Keratinocyte (primary cell): ENCODE results near the gene FGF12. TPM values are rescaled to one million over a fixed set of nuclear protein-coding genes. Genes with fewer than 3 reads are reported as not detected.

Experiments
- DNase-seq: peaks from one replicate; pipeline ENCODE4 v3.0.0-alpha.2; 2011; ENCODE audit warnings: low read depth, missing footprints, low spot score
- FAIRE-seq: peaks from 2 replicates; lab custom pipeline; 2011; peaks lifted over from hg19 to GRCh38; lab: Jason Lieb, UNC
- H2AFZ ChIP-seq: 2 replicates; pipeline ENCODE4 v1.6.0; 2012; ENCODE audit warnings: low read length, control low read depth, inconsistent platforms; ENCODE audit not compliant: control insufficient read depth
- H3K27ac ChIP-seq: 2 replicates; pipeline ENCODE4 v1.5.1; 2011; ENCODE audit warnings: low read length; ENCODE audit not compliant: control insufficient read depth, insufficient read depth
- H3K27me3 ChIP-seq: 3 replicates; pipeline ENCODE4 v1.6.0; 2011; ENCODE audit warnings: low read length; ENCODE audit not compliant: control insufficient read depth, insufficient read depth; ENCODE audit errors: extremely low read depth
- H3K36me3 ChIP-seq, 2 experiments: 2 replicates in 1 of 2; 3 replicates in 1 of 2; pipeline ENCODE4 v1.5.1; 2011; ENCODE audit warnings: low read length in 2 of 2, mild to moderate bottlenecking in 1 of 2; ENCODE audit not compliant: control insufficient read depth in 2 of 2, insufficient read depth in 2 of 2; ENCODE audit errors: extremely low read depth in 1 of 2
- H3K4me1 ChIP-seq: 3 replicates; pipeline ENCODE4 v1.5.1; 2011; ENCODE audit warnings: low read length; ENCODE audit not compliant: control insufficient read depth, insufficient read depth; ENCODE audit errors: extremely low read depth
- H3K4me2 ChIP-seq: 3 replicates; pipeline ENCODE4 v1.6.0; 2011; ENCODE audit warnings: low read depth, low read length; ENCODE audit not compliant: control insufficient read depth, insufficient read depth; ENCODE audit errors: extremely low read depth
- H3K4me3 ChIP-seq, 3 experiments: fragments of 200-600 bp in 1 of 3; sonication (generic) in 1 of 3; 2 replicates in 2 of 3; 3 replicates in 1 of 3; pipeline ENCODE4 v1.5.1; 2011 to 2016; ENCODE audit warnings: low read length in 3 of 3, mild to moderate bottlenecking in 3 of 3, control low read depth in 2 of 3, inconsistent platforms in 1 of 3, low read depth in 1 of 3, mixed read lengths in 1 of 3, mixed run types in 1 of 3, moderate library complexity in 1 of 3; ENCODE audit not compliant: control insufficient read depth in 2 of 3, insufficient read depth in 2 of 3; ENCODE audit errors: extremely low read depth in 1 of 3
- H3K79me2 ChIP-seq: 2 replicates; pipeline ENCODE4 v1.6.0; 2012; ENCODE audit warnings: low read length; ENCODE audit not compliant: control insufficient read depth, insufficient read depth
- H3K9ac ChIP-seq: 3 replicates; pipeline ENCODE4 v1.6.0; 2011; ENCODE audit warnings: low read length; ENCODE audit not compliant: control insufficient read depth, insufficient read depth; ENCODE audit errors: extremely low read depth
- H3K9me1 ChIP-seq: 3 replicates; pipeline ENCODE4 v1.6.0; 2011; ENCODE audit warnings: low read length; ENCODE audit not compliant: control insufficient read depth, insufficient read depth; ENCODE audit errors: extremely low read depth
- H3K9me3 ChIP-seq: 2 replicates; pipeline ENCODE4 v1.5.1; 2012; ENCODE audit warnings: low read depth, low read length; ENCODE audit not compliant: control insufficient read depth
- H4K20me1 ChIP-seq: 3 replicates; pipeline ENCODE4 v1.6.0; 2011; ENCODE audit warnings: low read length; ENCODE audit not compliant: control insufficient read depth, insufficient read depth; ENCODE audit errors: extremely low read depth
- EZH2 ChIP-seq: IDR thresholded peaks from one replicate; pipeline ENCODE4 v1.6.1; 2012; ENCODE audit warnings: inconsistent platforms, mild to moderate bottlenecking, low read length, moderate library complexity
- dilution Hi-C: fragments of 300-500 bp; cut with MboI; formaldehyde crosslinking; loops from one replicate; pipeline ENCODE4 v1.7.0; 2020; ENCODE audit warnings: low sequenced_read_pairs; ENCODE audit not compliant: extremely low pct_ligation_motif_present
- polyA plus RNA-seq, 5 experiments: library from polyadenylated mRNA; depleted of rRNA in 3 of 5; stranded (reverse) in 3 of 5; stranded (forward) in 1 of 5; unstranded in 1 of 5; fragments of >200 nt; gene quantifications; 1 replicate in 1 of 5; 2 replicates in 3 of 5; 3 replicates in 1 of 5; pipeline versions ENCODE4 v1.2.1 to v1.2.3, GENCODE V29; 2011 to 2012; ENCODE audit warnings: missing spikeins in 2 of 5, low read depth in 1 of 5, low replicate concordance in 1 of 5
- TF ChIP-seq, protein P1 (sequence below), 3 experiments: IDR thresholded peaks in 1 of 3; conservative IDR thresholded peaks in 1 of 3; optimal IDR thresholded peaks in 1 of 3; 2 replicates in 2 of 3; 3 replicates in 1 of 3; pipeline versions ENCODE3 to v1.5.1; 2011; ENCODE audit warnings: low read length in 3 of 3, mild to moderate bottlenecking in 3 of 3, moderate library complexity in 2 of 3, control low read depth in 1 of 3, inconsistent platforms in 1 of 3; ENCODE audit not compliant: insufficient read depth in 2 of 3; ENCODE audit errors: extremely low read depth in 1 of 3

The FGF12 gene
- polyA plus RNA-seq, 1 donor (not counting 4 experiments of a cell fraction or from before 2014, with no cell fraction given), result 4.1 TPM

GRCh38 chr3:192578729-192579128 is 148.6 kb downstream of the FGF12 start:
- H3K4me2 ChIP-seq, result no peak overlapping the region
- dilution Hi-C loops, result no loop called here

DNA sequence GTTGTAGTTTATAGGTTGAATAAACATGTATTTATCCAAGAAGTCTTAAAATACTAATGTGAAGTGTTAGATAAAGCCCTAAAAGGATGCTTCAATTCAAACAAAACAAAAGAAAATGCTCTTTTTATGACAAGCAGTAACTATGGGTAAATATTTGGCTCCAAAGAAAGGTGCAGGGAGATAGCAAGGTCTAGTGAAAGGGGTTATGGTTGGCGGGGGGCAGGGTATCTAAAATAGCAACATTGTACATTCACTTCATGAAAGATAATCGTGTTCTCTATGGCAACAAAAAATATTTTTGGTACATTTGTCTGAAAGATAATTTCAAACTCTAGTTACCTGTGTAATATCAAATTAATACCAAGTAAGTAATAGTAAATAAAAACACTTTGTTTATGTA is 149.5 kb downstream of the FGF12 start:
- Histone ChIP-seq H3K4me3 (no peak overlapping the region), H3K9me1 (no peaks in the 10 kb centered on the region), H3K79me2 (no peaks in the 10 kb centered on the region), H3K27me3 (no peaks in the 10 kb centered on the region), H3K4me1 (no peaks in the 10 kb centered on the region), H2AFZ (no peak overlapping the region), H3K9me3 (no peaks in the 10 kb centered on the region), H3K9ac (no peak overlapping the region), H4K20me1 (no peaks in the 10 kb centered on the region), H3K36me3 (no peaks in the 10 kb centered on the region), H3K27ac (no peak overlapping the region), H3K4me2 (no peak overlapping the region)
- no peak for TF ChIP-seq EZH2
- TF ChIP-seq, protein P1, sequence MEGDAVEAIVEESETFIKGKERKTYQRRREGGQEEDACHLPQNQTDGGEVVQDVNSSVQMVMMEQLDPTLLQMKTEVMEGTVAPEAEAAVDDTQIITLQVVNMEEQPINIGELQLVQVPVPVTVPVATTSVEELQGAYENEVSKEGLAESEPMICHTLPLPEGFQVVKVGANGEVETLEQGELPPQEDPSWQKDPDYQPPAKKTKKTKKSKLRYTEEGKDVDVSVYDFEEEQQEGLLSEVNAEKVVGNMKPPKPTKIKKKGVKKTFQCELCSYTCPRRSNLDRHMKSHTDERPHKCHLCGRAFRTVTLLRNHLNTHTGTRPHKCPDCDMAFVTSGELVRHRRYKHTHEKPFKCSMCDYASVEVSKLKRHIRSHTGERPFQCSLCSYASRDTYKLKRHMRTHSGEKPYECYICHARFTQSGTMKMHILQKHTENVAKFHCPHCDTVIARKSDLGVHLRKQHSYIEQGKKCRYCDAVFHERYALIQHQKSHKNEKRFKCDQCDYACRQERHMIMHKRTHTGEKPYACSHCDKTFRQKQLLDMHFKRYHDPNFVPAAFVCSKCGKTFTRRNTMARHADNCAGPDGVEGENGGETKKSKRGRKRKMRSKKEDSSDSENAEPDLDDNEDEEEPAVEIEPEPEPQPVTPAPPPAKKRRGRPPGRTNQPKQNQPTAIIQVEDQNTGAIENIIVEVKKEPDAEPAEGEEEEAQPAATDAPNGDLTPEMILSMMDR (optimal IDR thresholded peaks at IDR 0.05 in 1 of 3, IDR thresholded peaks at IDR 0.05 in 1 of 3, conservative IDR thresholded peaks at IDR 0.05 in 1 of 3; ENCODE audit: extremely low read depth in 1 of 3, insufficient read depth in 2 of 3, low read length in 3 of 3), result no peak
- dilution Hi-C loops, result no loop called here
- DNase-seq (no peak), FAIRE-seq (no peak)

More at GRCh38 chr3:192578729-192579128, 148.6 kb downstream of the FGF12 start:
- Histone ChIP-seq H3K27ac (no peak overlapping the region), H3K9me1 (no peaks in the 10 kb centered on the region), H3K79me2 (no peaks in the 10 kb centered on the region), H3K4me1 (no peaks in the 10 kb centered on the region), H2AFZ (no peak overlapping the region), H3K4me3 (no peak overlapping the region), H3K9me3 (no peaks in the 10 kb centered on the region), H3K9ac (no peak overlapping the region), H4K20me1 (no peaks in the 10 kb centered on the region), H3K36me3 (no peaks in the 10 kb centered on the region), H3K27me3 (no peaks in the 10 kb centered on the region)
- TF ChIP-seq EZH2, result no peak
- TF ChIP-seq, protein P1 (optimal IDR thresholded peaks at IDR 0.05 in 1 of 3, IDR thresholded peaks at IDR 0.05 in 1 of 3, conservative IDR thresholded peaks at IDR 0.05 in 1 of 3; ENCODE audit: extremely low read depth in 1 of 3, insufficient read depth in 2 of 3, low read length in 3 of 3), result no peak
- FAIRE-seq (no peak), DNase-seq (no peak)
